ENCODE results near the gene KIF25. TPM values are rescaled to one million over a fixed set of nuclear protein-coding genes. Genes with fewer than 3 reads are reported as not detected.

Gene KIF25
- total and polyA plus RNA-seq, 8 donors, result 0.31 to 0.37 (median 0.33) TPM; not detected in 5

GRCh38 chr6:168080393-168081077 lies 83.1 kb downstream of the KIF25 start:
- Histone ChIP-seq H3K27me3 (no peaks in the 10 kb centered on the region), H3K36me3 (no peaks in the 10 kb centered on the region), H3K27ac (no peak overlapping the region), H3K4me1 (peaks cover 7 to 13% (median 12%) of the 10 kb centered on the region in 4 donors), H3K9me3 (no peaks in the 10 kb centered on the region), H3K4me3 (no peak overlapping the region)
- TF ChIP-seq EP300 (IDR thresholded peaks at IDR 0.05) (no peak), POLR2A (IDR thresholded peaks at IDR 0.05) (no peak), POLR2AphosphoS5 (IDR thresholded peaks at IDR 0.05) (no peak), CTCF (IDR thresholded peaks at IDR 0.05) (no peak)
- intact Hi-C loops (cut with DNase I; ENCODE audit: low total_unique reads), result no loop called here
- 87 to 92% (median 87%) methylated on average over 23 to 24 of the region's 24 CpGs for WGBS, 5 donors
- no peak for DNase-seq

GRCh38 chr6:168081858-168082546 lies 84.5 kb downstream of the KIF25 start:
- H3K27me3 ChIP-seq, result no peaks in the 10 kb centered on the region
- no peaks in the 10 kb centered on the region for H3K36me3 ChIP-seq
- WGBS, 5 donors, result 81 to 88% (median 83%) methylated on average over 26 of the region's 26 CpGs
- no peak overlapping the region for H3K4me3 ChIP-seq
- H3K4me1 ChIP-seq, result peaks cover 7 to 13% (median 12%) of the 10 kb centered on the region in 4 donors
- no peaks in the 10 kb centered on the region for H3K9me3 ChIP-seq
- intact Hi-C loops (cut with DNase I; ENCODE audit: low total_unique reads), result no loop called here
- TF ChIP-seq EP300 (IDR thresholded peaks at IDR 0.05), result no peak
- TF ChIP-seq POLR2A (IDR thresholded peaks at IDR 0.05), result no peak
- no peak for TF ChIP-seq CTCF (IDR thresholded peaks at IDR 0.05)
- TF ChIP-seq POLR2AphosphoS5 (IDR thresholded peaks at IDR 0.05), result no peak
- no peak for DNase-seq
- H3K27ac ChIP-seq, result no peak overlapping the region

GRCh38 chr6:168082860-168083513 lies 85.5 kb downstream of the KIF25 start:
- DNase-seq, result no peak
- 51 to 68% (median 56%) methylated on average over 17 of the region's 17 CpGs for WGBS, 5 donors

More at GRCh38 chr6:168082860-168083513, 85.5 kb downstream of the KIF25 start:
- intact Hi-C loops (cut with DNase I; ENCODE audit: low total_unique reads), result no loop called here
- Histone ChIP-seq H3K27me3 (no peaks in the 10 kb centered on the region), H3K9me3 (no peaks in the 10 kb centered on the region), H3K4me3 (no peak overlapping the region), H3K4me1 (peaks cover 9 to 18% (median 17%) of the 10 kb centered on the region in 4 donors), H3K36me3 (no peaks in the 10 kb centered on the region), H3K27ac (no peak overlapping the region)
- TF ChIP-seq POLR2A (IDR thresholded peaks at IDR 0.05) (no peak), EP300 (IDR thresholded peaks at IDR 0.05) (no peak), POLR2AphosphoS5 (IDR thresholded peaks at IDR 0.05) (no peak), CTCF (IDR thresholded peaks at IDR 0.05) (no peak)
